Kidney epithelial cell (primary cell): ENCODE data around the gene SUPT3H. TPM values are rescaled to one million over a fixed set of nuclear protein-coding genes. Genes with fewer than 3 reads are reported as not detected.

Source experiments
- DNase-seq: peaks from one replicate; pipeline ENCODE4 v3.0.0-alpha.2; 2010; ENCODE audit warnings: low read depth
- H3K27me3 ChIP-seq: 2 replicates; pipeline ENCODE4 v1.6.0; 2011; ENCODE audit warnings: low read length; ENCODE audit not compliant: control insufficient read depth, insufficient read depth
- H3K36me3 ChIP-seq: 2 replicates; pipeline ENCODE4 v1.5.1; 2011; ENCODE audit warnings: low read length; ENCODE audit not compliant: control insufficient read depth, insufficient read depth
- H3K4me3 ChIP-seq: 2 replicates; pipeline ENCODE4 v1.5.1; 2011; ENCODE audit warnings: low read depth, mild to moderate bottlenecking, control low read depth, low read length
- total RNA-seq: library from RNA; depleted of rRNA; stranded (reverse); fragments of >200 nt; gene quantifications from 2 replicates; pipeline ENCODE4 v1.2.3, GENCODE V29; 2015
- TF ChIP-seq, protein P1 (sequence below): IDR thresholded peaks from 2 replicates; pipeline ENCODE4 v1.5.1; 2011; ENCODE audit warnings: mild to moderate bottlenecking, moderate library complexity, low read length, control low read depth, inconsistent platforms; ENCODE audit not compliant: insufficient read depth, poor library complexity, severe bottlenecking

SUPT3H gene
- total RNA-seq, 1 donor from 2014 or later = 18.3 TPM

DNA sequence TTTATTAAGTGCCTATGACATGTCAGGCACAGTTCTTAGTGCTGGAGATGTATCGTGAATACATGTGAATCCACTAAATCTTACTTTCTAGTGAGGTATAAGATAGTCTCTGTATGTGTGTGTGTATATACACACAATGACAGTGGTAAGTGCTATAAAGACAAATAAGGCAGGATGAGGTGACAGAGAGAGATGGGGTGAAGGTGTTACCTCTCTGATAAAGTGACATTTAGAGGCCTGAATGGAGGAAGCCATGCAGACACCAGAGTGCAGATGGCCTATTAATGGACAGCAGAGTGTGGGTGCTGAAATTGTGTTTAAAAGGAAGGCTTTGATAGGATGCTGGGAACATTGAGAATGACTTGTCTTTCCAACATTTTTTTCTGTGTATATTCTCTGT lies 535.9 kb downstream of the SUPT3H start:
- no peak for DNase-seq
- TF ChIP-seq, protein P1, sequence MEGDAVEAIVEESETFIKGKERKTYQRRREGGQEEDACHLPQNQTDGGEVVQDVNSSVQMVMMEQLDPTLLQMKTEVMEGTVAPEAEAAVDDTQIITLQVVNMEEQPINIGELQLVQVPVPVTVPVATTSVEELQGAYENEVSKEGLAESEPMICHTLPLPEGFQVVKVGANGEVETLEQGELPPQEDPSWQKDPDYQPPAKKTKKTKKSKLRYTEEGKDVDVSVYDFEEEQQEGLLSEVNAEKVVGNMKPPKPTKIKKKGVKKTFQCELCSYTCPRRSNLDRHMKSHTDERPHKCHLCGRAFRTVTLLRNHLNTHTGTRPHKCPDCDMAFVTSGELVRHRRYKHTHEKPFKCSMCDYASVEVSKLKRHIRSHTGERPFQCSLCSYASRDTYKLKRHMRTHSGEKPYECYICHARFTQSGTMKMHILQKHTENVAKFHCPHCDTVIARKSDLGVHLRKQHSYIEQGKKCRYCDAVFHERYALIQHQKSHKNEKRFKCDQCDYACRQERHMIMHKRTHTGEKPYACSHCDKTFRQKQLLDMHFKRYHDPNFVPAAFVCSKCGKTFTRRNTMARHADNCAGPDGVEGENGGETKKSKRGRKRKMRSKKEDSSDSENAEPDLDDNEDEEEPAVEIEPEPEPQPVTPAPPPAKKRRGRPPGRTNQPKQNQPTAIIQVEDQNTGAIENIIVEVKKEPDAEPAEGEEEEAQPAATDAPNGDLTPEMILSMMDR = no peak
- Histone ChIP-seq H3K27me3 (no peaks in the 10 kb centered on the region), H3K4me3 (no peak overlapping the region), H3K36me3 (no peaks in the 10 kb centered on the region)

DNA sequence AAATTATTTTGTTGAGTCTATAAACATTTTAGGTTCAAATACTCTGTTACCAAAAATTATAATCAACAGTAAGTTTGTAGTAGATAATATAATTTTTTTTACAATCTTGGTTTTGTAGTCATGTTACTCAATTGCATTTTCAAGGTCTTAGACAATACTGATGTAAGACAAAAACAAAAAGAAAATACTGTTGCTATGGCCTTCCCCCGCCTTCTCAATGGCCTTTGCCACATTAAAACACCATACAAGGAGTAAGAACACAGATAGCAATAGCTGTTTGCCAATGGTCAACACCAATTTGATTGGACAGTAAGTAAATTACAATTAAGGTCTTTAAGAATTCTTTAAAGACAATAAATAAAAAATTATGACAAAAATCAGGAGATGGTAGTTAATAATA lies 540.0 kb downstream of the SUPT3H start:
- H3K36me3 ChIP-seq = no peaks in the 10 kb centered on the region
- no peak overlapping the region for H3K4me3 ChIP-seq
- no peak for DNase-seq
- TF ChIP-seq, protein P1 = no peak
- no peaks in the 10 kb centered on the region for H3K27me3 ChIP-seq

DNA sequence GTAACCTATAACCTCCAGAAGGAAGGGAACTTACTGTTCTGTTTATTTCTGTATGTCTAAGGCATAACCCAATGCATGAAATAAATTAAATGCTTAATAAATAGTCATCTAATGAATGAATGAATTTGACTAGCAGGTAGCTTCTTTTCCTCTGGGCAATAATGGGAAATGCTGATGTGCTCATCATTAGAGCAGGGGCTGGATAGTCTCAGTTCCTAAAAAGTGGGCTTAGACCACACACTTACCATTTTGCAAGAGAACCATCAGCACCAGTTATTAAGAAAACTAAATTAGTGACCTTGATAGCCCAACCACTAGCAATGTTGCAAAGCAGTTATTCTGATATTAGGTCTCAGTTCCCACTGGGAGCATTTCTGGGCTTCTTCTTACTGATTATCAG lies 540.5 kb downstream of the SUPT3H start:
- Histone ChIP-seq H3K4me3 (no peak overlapping the region), H3K36me3 (no peaks in the 10 kb centered on the region)
- TF ChIP-seq, protein P1 = no peak

DNA sequence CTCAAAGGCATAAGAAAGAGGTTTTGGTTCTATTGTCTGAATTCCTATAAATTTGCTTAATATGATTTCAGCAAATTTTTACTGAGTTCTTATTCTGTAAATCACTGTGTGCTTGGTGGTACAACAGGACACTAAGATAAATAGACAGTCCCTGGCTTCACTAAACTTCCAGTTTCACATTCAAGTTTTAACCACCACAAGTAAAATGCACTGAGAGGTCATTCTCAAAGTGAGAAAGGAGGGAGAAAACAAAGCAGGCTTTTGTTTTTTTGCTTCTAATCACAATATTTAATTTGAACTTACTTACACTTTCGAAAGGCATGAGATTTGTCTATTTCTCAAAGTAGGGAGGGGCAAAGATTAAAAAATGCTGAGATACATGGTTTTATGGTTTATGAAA lies 544.5 kb downstream of the SUPT3H start:
- H3K36me3 ChIP-seq = no peaks in the 10 kb centered on the region
- no peak overlapping the region for H3K4me3 ChIP-seq
- TF ChIP-seq, protein P1 = no peak
- DNase-seq = no peak
- no peaks in the 10 kb centered on the region for H3K27me3 ChIP-seq

More for the DNA sequence above, 540.5 kb downstream of the SUPT3H start:
- DNase-seq = no peak
- no peaks in the 10 kb centered on the region for H3K27me3 ChIP-seq

DNA sequence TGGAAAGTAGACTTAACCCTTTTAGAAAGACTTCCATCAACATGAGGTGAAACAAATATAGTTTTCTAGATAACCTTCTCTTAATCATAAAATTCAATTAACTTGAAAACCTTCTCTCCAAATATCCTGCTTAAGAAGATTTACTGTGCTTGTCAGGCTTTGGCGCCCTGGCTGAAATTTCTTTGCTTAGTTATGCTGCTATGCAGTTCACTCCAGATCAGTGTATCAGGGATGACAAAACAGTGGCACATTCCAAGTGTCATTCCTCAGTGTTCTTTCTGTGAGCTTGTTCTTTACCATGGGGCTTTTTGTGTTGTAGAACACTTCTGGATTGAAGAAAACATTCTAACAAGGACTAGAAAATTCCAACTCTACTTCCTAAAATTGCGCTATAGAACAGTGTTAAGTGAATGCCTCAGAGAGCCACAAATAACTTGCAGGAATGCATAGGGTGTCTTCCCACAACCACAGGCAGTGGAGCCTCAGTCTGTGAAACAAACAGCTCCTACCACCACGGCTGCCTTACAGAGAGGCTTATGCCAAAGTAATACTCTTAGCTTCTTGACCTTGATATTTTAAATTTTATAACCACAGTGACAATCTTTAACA lies 546.6 kb downstream of the SUPT3H start:
- DNase-seq = no peak
- no peaks in the 10 kb centered on the region for H3K27me3 ChIP-seq
- no peaks in the 10 kb centered on the region for H3K36me3 ChIP-seq
- TF ChIP-seq, protein P1 = no peak
- H3K4me3 ChIP-seq = no peak overlapping the region

DNA sequence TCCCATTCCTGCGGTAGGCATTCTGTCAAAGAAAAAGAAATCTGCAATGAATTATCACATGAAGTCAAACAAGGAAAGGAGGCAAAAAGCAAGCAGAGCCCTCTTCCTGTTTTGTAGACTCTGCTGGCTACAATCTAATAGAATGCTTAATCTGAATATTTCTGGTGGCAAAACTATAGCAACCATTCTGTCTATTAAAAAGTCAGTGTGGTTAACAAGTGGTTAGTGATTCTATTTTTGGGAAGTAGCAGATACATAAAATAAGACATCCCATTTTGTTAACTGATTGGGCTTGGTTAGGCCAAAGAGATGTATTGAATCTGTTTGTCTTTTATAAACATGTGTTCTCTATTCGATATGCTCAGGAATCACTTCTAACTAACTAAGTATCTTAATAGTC lies 547.9 kb downstream of the SUPT3H start:
- no peak for DNase-seq
- TF ChIP-seq, protein P1 = no peak
- H3K36me3 ChIP-seq = no peaks in the 10 kb centered on the region
- H3K27me3 ChIP-seq = no peaks in the 10 kb centered on the region
- no peak overlapping the region for H3K4me3 ChIP-seq
